Choroid plexus epithelial cell (primary cell): ENCODE results near the gene TSTD2.

Source experiments
- DNase-seq: peaks from one replicate; pipeline ENCODE4 v3.0.0-alpha.2; 2010; ENCODE audit warnings: low read depth
- H3K4me3 ChIP-seq: 2 replicates; pipeline ENCODE4 v1.5.1; 2011; ENCODE audit warnings: low read depth, mild to moderate bottlenecking, control low read depth, low read length, moderate library complexity
- CTCF ChIP-seq: conservative IDR thresholded peaks from 2 replicates; pipeline ENCODE4 v1.5.1; 2011; ENCODE audit warnings: low read depth, mild to moderate bottlenecking, control low read depth, inconsistent platforms, low read length, moderate library complexity

TSTD2 gene

GRCh38 chr9:97567182-97567893 lies 65.8 kb downstream of the TSTD2 start:
- no peak for TF ChIP-seq CTCF
- DNase-seq = no peak
- H3K4me3 ChIP-seq = no peak overlapping the region

GRCh38 chr9:97565262-97565661 lies 67.9 kb downstream of the TSTD2 start:
- DNase-seq = no peak
- no peak overlapping the region for H3K4me3 ChIP-seq
- no peak for TF ChIP-seq CTCF

- no peak for TF ChIP-seq CTCF
- no peak overlapping the region for H3K4me3 ChIP-seq
- DNase-seq = peak; percentile 57
These were observed 68.6 kb downstream of the TSTD2 start for GRCh38 chr9:97564291-97565175.

- no peak for DNase-seq
- H3K4me3 ChIP-seq = no peak overlapping the region
- no peak for TF ChIP-seq CTCF
These were observed 69.6 kb downstream of the TSTD2 start for GRCh38 chr9:97563458-97564135.

- no peak for DNase-seq
- no peak for TF ChIP-seq CTCF
- no peak overlapping the region for H3K4me3 ChIP-seq
These were observed 70.6 kb downstream of the TSTD2 start for GRCh38 chr9:97562542-97562941.

GRCh38 chr9:97561501-97561900 lies 71.7 kb downstream of the TSTD2 start:
- TF ChIP-seq CTCF = no peak
- DNase-seq = no peak
- no peak overlapping the region for H3K4me3 ChIP-seq
